Fibroblast of villous mesenchyme (primary cell): ENCODE measurements around the gene AQP10. TPM values are rescaled to one million over a fixed set of nuclear protein-coding genes. Genes with fewer than 3 reads are reported as not detected.

Source experiments
- DNase-seq: peaks from one replicate; pipeline ENCODE4 v3.0.0-alpha.2; 2010; ENCODE audit warnings: low read depth
- H3K4me3 ChIP-seq: 2 replicates; pipeline ENCODE4 v1.5.1; 2011; ENCODE audit warnings: low read depth, mild to moderate bottlenecking, low read length
- CTCF ChIP-seq: IDR thresholded peaks from 2 replicates; pipeline ENCODE4 v1.5.1; 2012; ENCODE audit warnings: low read depth, mild to moderate bottlenecking, low read length; ENCODE audit not compliant: insufficient read depth
- total RNA-seq: library from RNA; depleted of rRNA; stranded (reverse); fragments of >200 nt; gene quantifications from 2 replicates; pipeline ENCODE4 v1.2.3, GENCODE V29; 2012

AQP10 gene
- total RNA-seq, 1 donor, result not detected

GRCh38 chr1:154342836-154343472 lies 22.1 kb downstream of the AQP10 start:
- no peak overlapping the region for H3K4me3 ChIP-seq
- no peak for TF ChIP-seq CTCF
- DNase-seq, result no peak

DNA sequence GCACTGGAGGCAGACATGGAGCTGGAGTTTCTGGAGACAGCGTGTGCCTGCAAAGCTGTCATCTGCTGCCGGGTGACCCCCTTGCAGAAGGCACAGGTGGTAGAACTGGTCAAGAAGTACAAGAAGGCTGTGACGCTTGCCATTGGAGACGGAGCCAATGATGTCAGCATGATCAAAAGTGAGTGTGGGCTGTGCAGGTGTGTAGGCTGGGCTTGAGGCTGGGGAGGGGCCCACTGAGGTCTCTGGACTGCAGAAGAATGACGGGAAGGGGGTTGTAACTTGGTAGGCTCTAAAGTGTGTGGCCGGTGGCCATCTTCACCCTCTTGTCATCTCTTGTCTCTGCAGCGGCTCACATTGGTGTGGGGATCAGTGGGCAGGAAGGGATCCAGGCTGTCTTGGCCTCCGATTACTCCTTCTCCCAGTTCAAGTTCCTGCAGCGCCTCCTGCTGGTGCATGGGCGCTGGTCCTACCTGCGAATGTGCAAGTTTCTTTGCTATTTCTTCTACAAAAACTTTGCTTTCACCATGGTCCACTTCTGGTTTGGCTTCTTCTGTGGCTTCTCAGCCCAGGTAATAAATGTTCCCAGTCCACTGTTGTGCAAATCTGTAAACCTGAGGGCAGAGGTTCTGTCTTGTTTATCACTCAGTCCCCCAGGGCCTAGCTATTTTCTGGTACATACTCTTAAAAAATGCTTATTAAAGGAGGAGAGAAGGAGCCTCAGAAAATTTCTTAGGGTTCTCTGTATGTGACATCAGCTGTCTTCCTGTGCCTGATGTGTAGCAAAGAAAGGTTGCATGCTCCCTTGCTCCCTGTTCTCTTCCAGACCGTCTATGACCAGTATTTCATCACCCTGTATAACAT lies 24.3 kb downstream of the AQP10 start:
- peak; percentile 65 for TF ChIP-seq CTCF
- no peak overlapping the region for H3K4me3 ChIP-seq
- DNase-seq, result peak; percentile 43

DNA sequence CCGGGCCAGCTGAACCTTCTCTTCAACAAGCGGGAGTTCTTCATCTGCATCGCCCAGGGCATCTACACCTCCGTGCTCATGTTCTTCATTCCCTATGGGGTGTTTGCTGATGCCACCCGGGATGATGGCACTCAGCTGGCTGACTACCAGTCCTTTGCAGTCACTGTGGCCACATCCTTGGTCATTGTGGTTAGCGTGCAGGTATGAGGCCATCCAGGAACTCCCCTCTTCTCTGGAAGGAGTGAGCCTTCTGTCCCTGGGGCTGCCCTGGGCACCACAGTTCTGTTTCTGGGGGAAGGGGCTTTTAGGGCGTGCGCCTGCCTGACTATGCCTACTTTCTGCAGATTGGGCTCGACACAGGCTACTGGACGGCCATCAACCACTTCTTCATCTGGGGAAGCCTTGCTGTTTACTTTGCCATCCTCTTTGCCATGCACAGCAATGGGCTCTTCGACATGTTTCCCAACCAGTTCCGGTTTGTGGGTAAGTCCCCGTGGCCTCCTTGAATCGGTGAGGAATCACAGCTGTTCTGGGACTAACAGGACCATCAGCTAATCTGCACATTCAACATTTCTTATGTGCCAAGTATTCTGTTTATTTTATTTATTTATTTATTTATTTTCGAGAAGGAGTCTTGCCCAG lies 25.5 kb downstream of the AQP10 start:
- DNase-seq, result no peak
- no peak overlapping the region for H3K4me3 ChIP-seq
- no peak for TF ChIP-seq CTCF

DNA sequence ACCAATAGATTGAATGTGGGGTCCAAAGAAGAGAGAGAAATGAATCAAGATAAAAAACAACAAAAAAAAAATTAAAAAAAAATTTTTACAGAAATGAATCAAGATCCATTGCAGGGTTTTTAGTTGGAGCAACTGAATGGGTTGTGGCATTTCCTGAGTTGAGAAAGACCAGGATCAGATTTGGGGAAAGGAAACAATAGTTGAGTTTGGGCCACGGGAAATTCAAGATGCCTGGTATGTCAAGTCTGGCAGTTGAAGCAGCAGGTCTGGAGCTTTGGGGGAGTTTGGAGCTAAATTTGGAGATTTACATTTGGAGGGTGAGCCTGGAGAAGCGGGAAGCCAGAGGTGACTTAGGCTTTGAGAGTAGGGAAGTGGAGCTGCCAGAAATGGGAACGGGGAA lies 27.1 kb downstream of the AQP10 start:
- no peak for DNase-seq
- no peak overlapping the region for H3K4me3 ChIP-seq
- no peak for TF ChIP-seq CTCF

GRCh38 chr1:154348429-154349076 lies 27.7 kb downstream of the AQP10 start:
- no peak for TF ChIP-seq CTCF
- H3K4me3 ChIP-seq, result no peak overlapping the region
- DNase-seq, result no peak

GRCh38 chr1:154349121-154349520 lies 28.2 kb downstream of the AQP10 start:
- DNase-seq, result no peak
- no peak for TF ChIP-seq CTCF
- no peak overlapping the region for H3K4me3 ChIP-seq
